ENCODE data around the gene PTGER2.

Gene PTGER2

GRCh38 chr14:52329678-52330369 is 15.7 kb downstream of the PTGER2 start:
- no peak for DNase-seq (ENCODE audit: low read depth)
- no peak for TF ChIP-seq CTCF (IDR thresholded peaks at IDR 0.05; ENCODE audit: control insufficient read depth, insufficient read depth, low read depth, low read length, missing control alignments)
- H3K4me3 ChIP-seq (ENCODE audit: control insufficient read depth, low read depth, low read length) = no peak overlapping the region

GRCh38 chr14:52332269-52332668 is 18.2 kb downstream of the PTGER2 start:
- TF ChIP-seq CTCF (IDR thresholded peaks at IDR 0.05; ENCODE audit: control insufficient read depth, insufficient read depth, low read depth, low read length, missing control alignments) = no peak
- no peak for DNase-seq (ENCODE audit: low read depth)
- no peak overlapping the region for H3K4me3 ChIP-seq (ENCODE audit: control insufficient read depth, low read depth, low read length)

GRCh38 chr14:52333108-52333507 is 19.0 kb downstream of the PTGER2 start:
- DNase-seq (ENCODE audit: low read depth) = no peak
- no peak overlapping the region for H3K4me3 ChIP-seq (ENCODE audit: control insufficient read depth, low read depth, low read length)
- no peak for TF ChIP-seq CTCF (IDR thresholded peaks at IDR 0.05; ENCODE audit: control insufficient read depth, insufficient read depth, low read depth, low read length, missing control alignments)

- DNase-seq (ENCODE audit: low read depth) = no peak
- no peak for TF ChIP-seq CTCF (IDR thresholded peaks at IDR 0.05; ENCODE audit: control insufficient read depth, insufficient read depth, low read depth, low read length, missing control alignments)
- no peak overlapping the region for H3K4me3 ChIP-seq (ENCODE audit: control insufficient read depth, low read depth, low read length)
These were observed 19.9 kb downstream of the PTGER2 start for GRCh38 chr14:52333823-52334657.

GRCh38 chr14:52336241-52336640 is 22.1 kb downstream of the PTGER2 start:
- DNase-seq (ENCODE audit: low read depth) = no peak
- TF ChIP-seq CTCF (IDR thresholded peaks at IDR 0.05; ENCODE audit: control insufficient read depth, insufficient read depth, low read depth, low read length, missing control alignments) = no peak
- no peak overlapping the region for H3K4me3 ChIP-seq (ENCODE audit: control insufficient read depth, low read depth, low read length)

- no peak for DNase-seq (ENCODE audit: low read depth)
- no peak for TF ChIP-seq CTCF (IDR thresholded peaks at IDR 0.05; ENCODE audit: control insufficient read depth, insufficient read depth, low read depth, low read length, missing control alignments)
- no peak overlapping the region for H3K4me3 ChIP-seq (ENCODE audit: control insufficient read depth, low read depth, low read length)
These were observed 24.1 kb downstream of the PTGER2 start for GRCh38 chr14:52338051-52338681.

All from AG09309 (cell line).